OCI-LY3 (cell line): ENCODE data around the gene BICD1.

Source experiments
- CTCF ChIP-seq: fragments of 200-600, 300-600 bp; sonication (generic); IDR thresholded peaks from 2 replicates; pipeline ENCODE4 v1.5.1; 2014; ENCODE audit warnings: antibody characterized with exemption, low read length, low read depth
- EZH2phosphoT487 ChIP-seq: fragments of 200-600 bp; shearing (Covaris generic); IDR thresholded peaks from 2 replicates; pipeline ENCODE4 v1.6.1; 2018; ENCODE audit warnings: antibody characterized with exemption, mixed run types, low read depth

GRCh38 chr12:32252199-32253073 lies 145.8 kb downstream of the BICD1 start:
- TF ChIP-seq CTCF (no peak), EZH2phosphoT487 (no peak)
